Immature natural killer cell (primary cell): ENCODE measurements around the gene CDH13. TPM values are rescaled to one million over a fixed set of nuclear protein-coding genes. Genes with fewer than 3 reads are reported as not detected.

Experiments used
- DNase-seq, 3 donors: peaks; one replicate each; pipeline ENCODE4 v3.0.0; 2022; ENCODE audit warnings: mixed read lengths in 1 of 3
- H3K27ac Mint-ChIP-seq, 6 donors: one replicate each; pipeline ENCODE4 v1.8.0; 2020; ENCODE audit warnings: mixed read lengths in 6 of 6, mild to moderate bottlenecking in 5 of 6, inconsistent platforms in 4 of 6, moderate library complexity in 3 of 6
- H3K27me3 Mint-ChIP-seq, 3 donors: one replicate each; pipeline ENCODE4 v1.8.0; 2020 to 2021; ENCODE audit warnings: low read depth in 3 of 3, mild to moderate bottlenecking in 3 of 3, mixed read lengths in 3 of 3, moderate library complexity in 3 of 3, inconsistent platforms in 1 of 3
- H3K36me3 Mint-ChIP-seq, 3 donors: one replicate each; pipeline ENCODE4 v1.8.0; 2020; ENCODE audit warnings: mixed read lengths in 3 of 3, inconsistent platforms in 2 of 3, mild to moderate bottlenecking in 2 of 3
- H3K4me1 Mint-ChIP-seq, 2 donors: one replicate each; pipeline ENCODE4 v1.8.0; 2020; ENCODE audit warnings: inconsistent platforms in 2 of 2, mild to moderate bottlenecking in 2 of 2, mixed read lengths in 2 of 2, moderate library complexity in 1 of 2
- H3K4me3 Mint-ChIP-seq, 5 donors: one replicate each; pipeline ENCODE4 v1.8.0; 2020; ENCODE audit warnings: mild to moderate bottlenecking in 5 of 5, mixed read lengths in 5 of 5, inconsistent platforms in 3 of 5, moderate library complexity in 3 of 5
- H3K9me3 Mint-ChIP-seq, 6 donors: one replicate each; pipeline ENCODE4 v1.8.0; 2020; ENCODE audit warnings: mild to moderate bottlenecking in 6 of 6, mixed read lengths in 6 of 6, inconsistent platforms in 4 of 6, moderate library complexity in 3 of 6
- polyA plus RNA-seq, 3 donors: library from polyadenylated mRNA; unstranded; fragments of 300-500 nt; fragmentation: Illumina TruSeq; gene quantifications; one replicate each; pipeline ENCODE4 v1.2.3, GENCODE V29; 2021

CDH13 gene
- polyA plus RNA-seq, 3 donors from 2014 or later: not detected

- H3K27me3 Mint-ChIP-seq: peaks cover 2 to 3% (median 2%) of the 10 kb centered on the region in 3 donors
- H3K27ac Mint-ChIP-seq: no peak overlapping the region
- DNase-seq: no peak
- H3K4me3 Mint-ChIP-seq: no peak overlapping the region
- H3K9me3 Mint-ChIP-seq: peaks cover 0 to 4% (median 3%) of the 10 kb centered on the region in 6 donors
- H3K4me1 Mint-ChIP-seq: no peaks in the 10 kb centered on the region
- no peaks in the 10 kb centered on the region for H3K36me3 Mint-ChIP-seq
Observed at GRCh38 chr16:83516931-83517330, 890.2 kb downstream of the CDH13 start.

- Mint-ChIP-seq H3K36me3 (no peaks in the 10 kb centered on the region), H3K4me1 (no peaks in the 10 kb centered on the region), H3K27me3 (peaks cover 2 to 3% (median 2%) of the 10 kb centered on the region in 3 donors), H3K27ac (no peak overlapping the region), H3K4me3 (no peak overlapping the region), H3K9me3 (peaks cover 0 to 4% (median 3%) of the 10 kb centered on the region in 6 donors)
- DNase-seq: no peak
Observed at GRCh38 chr16:83517398-83517797, 890.6 kb downstream of the CDH13 start.

- Mint-ChIP-seq H3K9me3 (peaks cover 0 to 4% (median 3%) of the 10 kb centered on the region in 6 donors), H3K27me3 (peaks cover 3 to 7% (median 4%) of the 10 kb centered on the region in 3 donors), H3K4me1 (no peaks in the 10 kb centered on the region), H3K4me3 (no peak overlapping the region), H3K36me3 (peaks cover 0 to 4% (median 0%) of the 10 kb centered on the region in 3 donors), H3K27ac (no peak overlapping the region)
- DNase-seq: no peak
Observed at GRCh38 chr16:83520596-83520995, 893.8 kb downstream of the CDH13 start.

GRCh38 chr16:83530293-83530692, 903.5 kb downstream of the CDH13 start:
- DNase-seq: no peak
- Mint-ChIP-seq H3K36me3 (no peaks in the 10 kb centered on the region), H3K4me3 (no peak overlapping the region), H3K4me1 (no peaks in the 10 kb centered on the region), H3K9me3 (no peaks in the 10 kb centered on the region), H3K27ac (no peak overlapping the region), H3K27me3 (peaks cover 0 to 2% (median 0%) of the 10 kb centered on the region in 3 donors)

GRCh38 chr16:83532634-83533033, 905.9 kb downstream of the CDH13 start:
- no peaks in the 10 kb centered on the region for H3K4me1 Mint-ChIP-seq
- peaks cover 0 to 2% (median 0%) of the 10 kb centered on the region in 3 donors for H3K27me3 Mint-ChIP-seq
- no peaks in the 10 kb centered on the region for H3K36me3 Mint-ChIP-seq
- DNase-seq: no peak
- no peaks in the 10 kb centered on the region for H3K9me3 Mint-ChIP-seq
- H3K4me3 Mint-ChIP-seq: no peak overlapping the region
- H3K27ac Mint-ChIP-seq: no peak overlapping the region

- Mint-ChIP-seq H3K4me1 (no peaks in the 10 kb centered on the region), H3K27ac (no peak overlapping the region), H3K27me3 (peaks cover 0 to 2% (median 0%) of the 10 kb centered on the region in 3 donors), H3K9me3 (no peaks in the 10 kb centered on the region), H3K4me3 (no peak overlapping the region), H3K36me3 (no peaks in the 10 kb centered on the region)
- no peak for DNase-seq
Observed at GRCh38 chr16:83533193-83533592, 906.4 kb downstream of the CDH13 start.

GRCh38 chr16:83538707-83539106, 911.9 kb downstream of the CDH13 start:
- H3K9me3 Mint-ChIP-seq: no peaks in the 10 kb centered on the region
- peaks cover 0 to 5% (median 4%) of the 10 kb centered on the region in 3 donors for H3K27me3 Mint-ChIP-seq
- H3K4me1 Mint-ChIP-seq: no peaks in the 10 kb centered on the region
- H3K36me3 Mint-ChIP-seq: no peaks in the 10 kb centered on the region
- no peak overlapping the region for H3K27ac Mint-ChIP-seq
- H3K4me3 Mint-ChIP-seq: no peak overlapping the region
- DNase-seq: no peak

GRCh38 chr16:83539736-83540490, 913.1 kb downstream of the CDH13 start:
- H3K27ac Mint-ChIP-seq: no peak overlapping the region
- H3K4me3 Mint-ChIP-seq: no peak overlapping the region
- H3K36me3 Mint-ChIP-seq: no peaks in the 10 kb centered on the region
- H3K4me1 Mint-ChIP-seq: no peaks in the 10 kb centered on the region
- peaks cover 0 to 4% (median 4%) of the 10 kb centered on the region in 3 donors for H3K27me3 Mint-ChIP-seq
- DNase-seq: no peak
- H3K9me3 Mint-ChIP-seq: peaks cover 0 to 4% (median 0%) of the 10 kb centered on the region in 6 donors

GRCh38 chr16:83541231-83541630, 914.5 kb downstream of the CDH13 start:
- Mint-ChIP-seq H3K27ac (no peak overlapping the region), H3K27me3 (peaks cover 0 to 6% (median 4%) of the 10 kb centered on the region in 3 donors), H3K4me3 (no peak overlapping the region), H3K9me3 (peaks cover 0 to 4% (median 0%) of the 10 kb centered on the region in 6 donors), H3K4me1 (no peaks in the 10 kb centered on the region), H3K36me3 (no peaks in the 10 kb centered on the region)
- no peak for DNase-seq

GRCh38 chr16:83542491-83542890, 915.7 kb downstream of the CDH13 start:
- H3K4me3 Mint-ChIP-seq: no peak overlapping the region
- H3K4me1 Mint-ChIP-seq: no peaks in the 10 kb centered on the region
- H3K9me3 Mint-ChIP-seq: peaks cover 0 to 4% (median 0%) of the 10 kb centered on the region in 6 donors
- no peak overlapping the region for H3K27ac Mint-ChIP-seq
- no peak for DNase-seq
- peaks cover 0 to 6% (median 5%) of the 10 kb centered on the region in 3 donors for H3K27me3 Mint-ChIP-seq
- H3K36me3 Mint-ChIP-seq: no peaks in the 10 kb centered on the region

GRCh38 chr16:83549316-83550182, 922.8 kb downstream of the CDH13 start:
- Mint-ChIP-seq H3K27me3 (peaks cover 0 to 5% (median 3%) of the 10 kb centered on the region in 3 donors), H3K9me3 (peaks cover 0 to 2% (median 1%) of the 10 kb centered on the region in 6 donors), H3K36me3 (no peaks in the 10 kb centered on the region), H3K27ac (no peak overlapping the region), H3K4me3 (no peak overlapping the region), H3K4me1 (no peaks in the 10 kb centered on the region)
- no peak for DNase-seq

GRCh38 chr16:83550183-83550569, 923.4 kb downstream of the CDH13 start:
- Mint-ChIP-seq H3K27me3 (peaks cover 0 to 5% (median 3%) of the 10 kb centered on the region in 3 donors), H3K4me1 (no peaks in the 10 kb centered on the region), H3K27ac (no peak overlapping the region), H3K36me3 (no peaks in the 10 kb centered on the region), H3K4me3 (no peak overlapping the region), H3K9me3 (peaks cover 0 to 2% (median under 1%) of the 10 kb centered on the region in 6 donors)
- no peak for DNase-seq

GRCh38 chr16:83552228-83552627, 925.5 kb downstream of the CDH13 start:
- no peak for DNase-seq
- peaks cover 0 to 2% (median under 1%) of the 10 kb centered on the region in 6 donors for H3K9me3 Mint-ChIP-seq
- H3K4me3 Mint-ChIP-seq: no peak overlapping the region

GRCh38 chr16:83552930-83553329, 926.2 kb downstream of the CDH13 start:
- H3K27ac Mint-ChIP-seq: no peak overlapping the region
- no peak overlapping the region for H3K4me3 Mint-ChIP-seq
- DNase-seq: no peak
- no peaks in the 10 kb centered on the region for H3K4me1 Mint-ChIP-seq
- H3K36me3 Mint-ChIP-seq: no peaks in the 10 kb centered on the region
- H3K27me3 Mint-ChIP-seq: peaks cover 0 to 3% (median 0%) of the 10 kb centered on the region in 3 donors
- H3K9me3 Mint-ChIP-seq: peaks cover 0 to 2% (median 0%) of the 10 kb centered on the region in 6 donors

More at GRCh38 chr16:83552228-83552627, 925.5 kb downstream of the CDH13 start:
- peaks cover 0 to 3% (median 3%) of the 10 kb centered on the region in 3 donors for H3K27me3 Mint-ChIP-seq
- no peak overlapping the region for H3K27ac Mint-ChIP-seq
- H3K4me1 Mint-ChIP-seq: no peaks in the 10 kb centered on the region
- H3K36me3 Mint-ChIP-seq: no peaks in the 10 kb centered on the region
